Thoracic aorta (tissue), 2 donors: ENCODE results near the gene GGN. TPM values are rescaled to one million over a fixed set of nuclear protein-coding genes. Genes with fewer than 3 reads are reported as not detected.
"Not testable (repeated sequence)": the region's sequence is repeated elsewhere in the genome, so short reads cannot be mapped to it uniquely, and the experiment has no call there.

Source experiments
- ATAC-seq: fragments of 150-250 bp; one replicate; pipeline ENCODE4 v1.8.0; 2017; ENCODE audit warnings: low read depth; ENCODE audit not compliant: insufficient number of reproducible peaks, low FRiP score
- DNase-seq: peaks from one replicate; pipeline ENCODE4 v3.0.0-alpha.2; 2020; ENCODE audit warnings: low spot score
- H3K27ac ChIP-seq, 2 donors: fragments of 200-600 bp; sonication (generic); 1 replicate in 1 of 2; 2 replicates in 1 of 2; pipeline ENCODE4 v1.5.1; 2016; ENCODE audit warnings: mild to moderate bottlenecking in 2 of 2, moderate library complexity in 2 of 2
- H3K27me3 ChIP-seq: fragments of 200-600 bp; sonication (generic); replicated peaks from 2 replicates; pipeline ENCODE4 v1.6.0; 2016; ENCODE audit warnings: mild to moderate bottlenecking; ENCODE audit not compliant: insufficient read depth
- H3K36me3 ChIP-seq: fragments of 200-600 bp; sonication (generic); one replicate; pipeline ENCODE4 v1.5.1; 2016
- H3K4me1 ChIP-seq, 2 donors: fragments of 200-600 bp; sonication (generic); 1 replicate in 1 of 2; 2 replicates in 1 of 2; pipeline versions ENCODE4 v1.5.1 to v1.6.0; 2016; ENCODE audit warnings: low read depth in 2 of 2, mild to moderate bottlenecking in 1 of 2; ENCODE audit not compliant: control insufficient read depth in 1 of 2
- H3K4me3 ChIP-seq: fragments of 200-600 bp; sonication (generic); 2 replicates; pipeline ENCODE4 v1.5.1; 2016; ENCODE audit warnings: mild to moderate bottlenecking
- H3K9me3 ChIP-seq: fragments of 200-600 bp; sonication (generic); 2 replicates; pipeline ENCODE4 v1.5.1; 2016
- total RNA-seq, 2 donors: library from RNA; depleted of rRNA; stranded (reverse); fragments of >200 nt; gene quantifications; one replicate each; pipeline versions ENCODE4 v1.1.0 to v1.2.3, GENCODE V29; 2016
- TF ChIP-seq, protein P1 (sequence below): fragments of 200-600 bp; sonication (generic); IDR thresholded peaks from one replicate; pipeline ENCODE4 v1.5.1; 2019; ENCODE audit warnings: antibody characterized with exemption

GGN gene
- total RNA-seq, 2 donors from 2014 or later, result 1.5 to 6.0 TPM

DNA sequence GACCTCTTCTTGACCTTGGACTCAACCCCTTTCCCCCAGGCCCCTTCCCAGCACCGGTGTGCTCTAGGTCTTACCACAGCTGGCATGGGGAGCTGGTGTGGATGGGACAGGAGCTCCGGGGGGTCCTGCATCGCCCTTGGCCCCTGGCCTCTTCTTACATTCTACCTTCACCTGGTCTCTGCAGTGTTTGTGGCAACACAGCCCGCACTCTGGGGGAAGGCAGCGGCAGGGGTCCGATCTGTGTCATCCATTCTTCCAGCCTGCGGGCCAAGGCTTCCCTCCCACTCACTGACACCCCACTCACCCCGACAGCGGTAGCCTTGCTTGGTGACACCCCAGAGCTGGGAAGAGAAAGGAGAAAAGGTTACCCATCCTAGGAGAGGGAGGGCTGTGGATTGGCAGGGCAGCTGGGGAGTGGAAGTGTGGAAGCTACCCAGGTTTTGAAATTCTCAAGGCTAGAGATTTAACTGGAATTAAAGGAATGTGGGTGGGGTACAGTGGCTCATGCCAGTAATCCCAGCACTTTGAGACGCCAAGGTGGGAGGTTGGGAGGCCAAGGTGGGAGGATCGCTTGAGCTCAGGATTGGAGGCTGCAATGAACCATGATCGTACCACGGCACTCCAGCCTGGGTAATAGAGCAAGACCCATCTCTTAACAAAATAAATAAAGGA is 23.3 kb upstream of the GGN start:
- DNase-seq (no peak), ATAC-seq (no peak)
- TF ChIP-seq, protein P1, sequence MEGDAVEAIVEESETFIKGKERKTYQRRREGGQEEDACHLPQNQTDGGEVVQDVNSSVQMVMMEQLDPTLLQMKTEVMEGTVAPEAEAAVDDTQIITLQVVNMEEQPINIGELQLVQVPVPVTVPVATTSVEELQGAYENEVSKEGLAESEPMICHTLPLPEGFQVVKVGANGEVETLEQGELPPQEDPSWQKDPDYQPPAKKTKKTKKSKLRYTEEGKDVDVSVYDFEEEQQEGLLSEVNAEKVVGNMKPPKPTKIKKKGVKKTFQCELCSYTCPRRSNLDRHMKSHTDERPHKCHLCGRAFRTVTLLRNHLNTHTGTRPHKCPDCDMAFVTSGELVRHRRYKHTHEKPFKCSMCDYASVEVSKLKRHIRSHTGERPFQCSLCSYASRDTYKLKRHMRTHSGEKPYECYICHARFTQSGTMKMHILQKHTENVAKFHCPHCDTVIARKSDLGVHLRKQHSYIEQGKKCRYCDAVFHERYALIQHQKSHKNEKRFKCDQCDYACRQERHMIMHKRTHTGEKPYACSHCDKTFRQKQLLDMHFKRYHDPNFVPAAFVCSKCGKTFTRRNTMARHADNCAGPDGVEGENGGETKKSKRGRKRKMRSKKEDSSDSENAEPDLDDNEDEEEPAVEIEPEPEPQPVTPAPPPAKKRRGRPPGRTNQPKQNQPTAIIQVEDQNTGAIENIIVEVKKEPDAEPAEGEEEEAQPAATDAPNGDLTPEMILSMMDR, result no peak
- Histone ChIP-seq H3K27me3 (no peaks in the 10 kb centered on the region), H3K27ac (no peak overlapping the region), H3K4me3 (no peak overlapping the region), H3K4me1 (no peaks in the 10 kb centered on the region), H3K9me3 (no peaks in the 10 kb centered on the region), H3K36me3 (no peaks in the 10 kb centered on the region)

DNA sequence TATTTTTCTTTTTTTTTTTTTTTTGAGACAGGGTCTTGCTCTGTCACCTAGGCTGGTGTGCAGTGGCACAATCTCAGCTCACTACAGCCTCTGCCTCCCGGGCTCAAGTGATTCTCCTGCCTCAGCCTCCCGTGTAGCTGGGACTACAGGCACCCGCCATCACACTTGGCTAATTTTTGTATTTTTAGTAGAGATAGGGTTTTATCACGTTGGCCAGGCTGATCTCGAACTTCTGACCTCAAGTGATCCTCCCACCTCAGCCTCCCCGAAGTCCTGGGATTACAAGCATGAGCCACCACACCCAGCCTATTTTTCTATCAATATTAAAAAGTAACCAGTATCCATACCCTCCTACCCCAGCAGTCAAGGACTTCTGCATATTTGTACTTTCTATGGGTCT is 22.6 kb upstream of the GGN start:
- not testable (repeated sequence) for DNase-seq, ATAC-seq, H3K27me3 ChIP-seq, H3K9me3 ChIP-seq, H3K36me3 ChIP-seq, H3K27ac ChIP-seq, H3K4me1 ChIP-seq, H3K4me3 ChIP-seq

DNA sequence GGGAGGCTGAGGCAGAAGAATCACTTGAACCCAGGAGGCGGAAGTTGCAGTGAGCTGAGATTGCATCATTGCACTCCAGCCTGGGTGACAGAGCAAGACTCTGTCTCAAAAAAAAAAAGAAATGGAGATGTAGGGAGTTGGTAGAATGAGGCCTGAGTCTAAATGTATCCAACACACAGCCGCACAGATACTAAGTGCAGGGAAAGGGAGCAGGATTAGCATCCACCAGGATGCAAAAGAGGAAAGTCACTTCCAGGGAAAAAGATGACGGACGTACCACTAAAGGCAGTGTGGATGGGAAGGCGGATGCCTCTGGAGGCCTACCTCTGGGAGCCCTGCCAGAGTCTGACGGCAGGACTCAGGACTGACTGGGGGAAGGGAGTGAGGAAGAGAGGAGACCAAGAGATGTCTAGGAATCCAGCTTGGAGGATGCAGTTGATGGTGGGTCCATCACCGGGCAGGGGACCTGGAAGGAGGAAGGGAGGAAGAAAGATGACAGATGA is 21.8 kb upstream of the GGN start:
- Histone ChIP-seq H3K4me1 (no peaks in the 10 kb centered on the region), H3K27ac (no peak overlapping the region), H3K27me3 (no peaks in the 10 kb centered on the region), H3K4me3 (no peak overlapping the region), H3K9me3 (no peaks in the 10 kb centered on the region), H3K36me3 (no peaks in the 10 kb centered on the region)
- no peak for DNase-seq
- no peak for ATAC-seq
- TF ChIP-seq, protein P1, result no peak

- no peak for ATAC-seq
- Histone ChIP-seq H3K9me3 (no peaks in the 10 kb centered on the region), H3K27me3 (peaks cover under 1% of the 10 kb centered on the region), H3K27ac (no peak overlapping the region), H3K4me3 (no peak overlapping the region), H3K4me1 (peaks cover 0 to 11% of the 10 kb centered on the region in 2 donors), H3K36me3 (no peaks in the 10 kb centered on the region)
- no peak for DNase-seq
- TF ChIP-seq, protein P1, result no peak
These were observed 17.4 kb upstream of the GGN start for GRCh38 chr19:38405276-38405675.

DNA sequence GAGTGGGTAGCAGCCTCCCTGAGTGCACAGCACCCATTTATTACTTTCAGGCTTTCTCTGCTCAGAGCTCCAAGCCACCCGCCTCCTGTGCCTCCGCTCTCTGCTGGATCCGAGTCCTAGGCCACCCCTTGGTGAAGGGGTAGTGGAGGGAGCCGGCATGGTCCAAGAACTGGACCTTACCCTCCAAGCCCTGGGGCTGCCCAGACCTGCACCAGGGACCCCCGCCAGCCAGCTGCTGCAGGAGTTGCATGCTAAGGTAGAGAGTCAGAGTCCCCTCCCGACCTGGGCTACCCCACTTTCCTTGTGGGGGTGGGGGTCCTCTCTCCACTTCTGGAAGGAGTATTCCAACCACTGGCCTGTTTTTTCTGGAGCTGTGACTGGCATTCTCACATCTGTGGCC is 17.0 kb upstream of the GGN start:
- TF ChIP-seq, protein P1, result no peak
- Histone ChIP-seq H3K27ac (no peak overlapping the region), H3K4me3 (no peak overlapping the region), H3K4me1 (peaks cover 0 to 11% of the 10 kb centered on the region in 2 donors), H3K27me3 (peaks cover 3% of the 10 kb centered on the region), H3K9me3 (no peaks in the 10 kb centered on the region), H3K36me3 (no peaks in the 10 kb centered on the region)
- DNase-seq (no peak), ATAC-seq (no peak)
